T-helper 2 cell treated with Interferon-gamma antibody and Interleukin-4, amounts not matched to agents 5 μg/mL and 100 μg/mL, for 36 hours (primary cell): ENCODE results near the gene MAFG.

Experiments
- DNase-seq: peaks from one replicate; pipeline ENCODE4 v3.0.0; 2021; ENCODE audit warnings: low spot score
- H3K27ac Mint-ChIP-seq: one replicate; pipeline ENCODE4 v1.8.0; 2021; ENCODE audit warnings: mild to moderate bottlenecking, mixed read lengths
- H3K27me3 Mint-ChIP-seq: one replicate; pipeline ENCODE4 v1.8.0; 2021; ENCODE audit warnings: low read depth, mixed read lengths
- H3K36me3 Mint-ChIP-seq: one replicate; pipeline ENCODE4 v1.8.0; 2021; ENCODE audit warnings: low read depth, mixed read lengths
- H3K4me1 Mint-ChIP-seq: one replicate; pipeline ENCODE4 v1.8.0; 2021; ENCODE audit warnings: low read depth, mixed read lengths
- H3K4me3 Mint-ChIP-seq: one replicate; pipeline ENCODE4 v1.8.0; 2022; ENCODE audit warnings: mild to moderate bottlenecking, moderate library complexity, mixed read lengths
- H3K9me3 Mint-ChIP-seq: one replicate; pipeline ENCODE4 v1.8.0; 2021; ENCODE audit warnings: mixed read lengths

MAFG gene

GRCh38 chr17:81916234-81917001 is 11.1 kb downstream of the MAFG start:
- Mint-ChIP-seq H3K36me3 (peaks cover 43% of the 10 kb centered on the region), H3K9me3 (no peaks in the 10 kb centered on the region), H3K4me1 (peaks cover 32% of the 10 kb centered on the region), H3K27me3 (no peaks in the 10 kb centered on the region), H3K4me3 (peak overlapping the region; percentile 95), H3K27ac (peak overlapping the region; percentile 74)
- DNase-seq = no peak

GRCh38 chr17:81915331-81915730 is 12.2 kb downstream of the MAFG start:
- no peak for DNase-seq
- Mint-ChIP-seq H3K27ac (no peak overlapping the region), H3K27me3 (no peaks in the 10 kb centered on the region), H3K36me3 (peaks cover 40% of the 10 kb centered on the region), H3K4me1 (peaks cover 32% of the 10 kb centered on the region), H3K9me3 (no peaks in the 10 kb centered on the region), H3K4me3 (no peak overlapping the region)

GRCh38 chr17:81914103-81914850 is 13.3 kb downstream of the MAFG start:
- Mint-ChIP-seq H3K27ac (no peak overlapping the region), H3K36me3 (peaks cover 39% of the 10 kb centered on the region), H3K27me3 (no peaks in the 10 kb centered on the region), H3K4me1 (peaks cover 33% of the 10 kb centered on the region), H3K4me3 (no peak overlapping the region), H3K9me3 (no peaks in the 10 kb centered on the region)
- DNase-seq = no peak

- DNase-seq = no peak
- no peaks in the 10 kb centered on the region for H3K9me3 Mint-ChIP-seq
- H3K27ac Mint-ChIP-seq = peak overlapping the region; percentile 17
- H3K36me3 Mint-ChIP-seq = peaks cover 36% of the 10 kb centered on the region
- no peaks in the 10 kb centered on the region for H3K27me3 Mint-ChIP-seq
- peaks cover 28% of the 10 kb centered on the region for H3K4me1 Mint-ChIP-seq
- H3K4me3 Mint-ChIP-seq = no peak overlapping the region
Measured at GRCh38 chr17:81913394-81914102, 14.0 kb downstream of the MAFG start.

GRCh38 chr17:81912441-81913309 is 14.9 kb downstream of the MAFG start:
- peak overlapping the region; percentile 17 for H3K27ac Mint-ChIP-seq
- no peaks in the 10 kb centered on the region for H3K27me3 Mint-ChIP-seq
- H3K36me3 Mint-ChIP-seq = peaks cover 36% of the 10 kb centered on the region
- no peaks in the 10 kb centered on the region for H3K9me3 Mint-ChIP-seq
- peak overlapping the region; percentile 50 for H3K4me3 Mint-ChIP-seq
- no peak for DNase-seq
- H3K4me1 Mint-ChIP-seq = peaks cover 24% of the 10 kb centered on the region

- DNase-seq = no peak
- H3K4me3 Mint-ChIP-seq = peak overlapping the region; percentile 50
- H3K27ac Mint-ChIP-seq = no peak overlapping the region
- no peaks in the 10 kb centered on the region for H3K9me3 Mint-ChIP-seq
- H3K36me3 Mint-ChIP-seq = peaks cover 32% of the 10 kb centered on the region
- peaks cover 19% of the 10 kb centered on the region for H3K4me1 Mint-ChIP-seq
- no peaks in the 10 kb centered on the region for H3K27me3 Mint-ChIP-seq
Measured at GRCh38 chr17:81911969-81912368, 15.6 kb downstream of the MAFG start.

GRCh38 chr17:81911277-81911961 is 16.1 kb downstream of the MAFG start, which contains the start of gene PCYT2:
PCYT2 (minus strand) TSS chr17:81911399; CDS start chr17:81911355, 44 bp downstream.
- peak within 1 kb of the TSS; percentile 87 for H3K4me3 Mint-ChIP-seq
- peaks cover 34% of the 10 kb centered on the region for H3K36me3 Mint-ChIP-seq
- H3K27ac Mint-ChIP-seq = peak within 1 kb of the TSS; percentile 75
- H3K4me1 Mint-ChIP-seq = peaks cover 16% of the 10 kb centered on the region
- DNase-seq = peak; percentile 91
- no peaks in the 10 kb centered on the region for H3K9me3 Mint-ChIP-seq
- H3K27me3 Mint-ChIP-seq = no peaks in the 10 kb centered on the region

GRCh38 chr17:81910840-81911276 is 16.7 kb downstream of the MAFG start:
- Mint-ChIP-seq H3K9me3 (no peaks in the 10 kb centered on the region), H3K4me3 (peak overlapping the region; percentile 87), H3K36me3 (peaks cover 34% of the 10 kb centered on the region), H3K27ac (peak overlapping the region; percentile 75), H3K4me1 (peaks cover 13% of the 10 kb centered on the region), H3K27me3 (no peaks in the 10 kb centered on the region)
- DNase-seq = no peak

GRCh38 chr17:81909966-81910839 is 17.3 kb downstream of the MAFG start:
- H3K4me3 Mint-ChIP-seq = peak overlapping the region; percentile 87
- H3K27ac Mint-ChIP-seq = peak overlapping the region; percentile 75
- peaks cover 30% of the 10 kb centered on the region for H3K36me3 Mint-ChIP-seq
- H3K9me3 Mint-ChIP-seq = no peaks in the 10 kb centered on the region
- no peaks in the 10 kb centered on the region for H3K27me3 Mint-ChIP-seq
- peaks cover 13% of the 10 kb centered on the region for H3K4me1 Mint-ChIP-seq
- DNase-seq = no peak

GRCh38 chr17:81909231-81909630 is 18.3 kb downstream of the MAFG start:
- peak overlapping the region; percentile 38 for H3K4me3 Mint-ChIP-seq
- peaks cover 13% of the 10 kb centered on the region for H3K4me1 Mint-ChIP-seq
- no peak overlapping the region for H3K27ac Mint-ChIP-seq
- H3K9me3 Mint-ChIP-seq = no peaks in the 10 kb centered on the region
- peaks cover 25% of the 10 kb centered on the region for H3K36me3 Mint-ChIP-seq
- no peak for DNase-seq
- no peaks in the 10 kb centered on the region for H3K27me3 Mint-ChIP-seq

GRCh38 chr17:81908793-81909192 is 18.7 kb downstream of the MAFG start:
- peaks cover 13% of the 10 kb centered on the region for H3K4me1 Mint-ChIP-seq
- no peaks in the 10 kb centered on the region for H3K27me3 Mint-ChIP-seq
- no peaks in the 10 kb centered on the region for H3K9me3 Mint-ChIP-seq
- no peak overlapping the region for H3K4me3 Mint-ChIP-seq
- DNase-seq = no peak
- H3K36me3 Mint-ChIP-seq = peaks cover 24% of the 10 kb centered on the region
- no peak overlapping the region for H3K27ac Mint-ChIP-seq
